Jurkat, Clone E6-1 (cell line): ENCODE data around the gene ADCK1. TPM values are rescaled to one million over a fixed set of nuclear protein-coding genes. Genes with fewer than 3 reads are reported as not detected.
"Not testable (repeated sequence)": the region's sequence is repeated elsewhere in the genome, so short reads cannot be mapped to it uniquely, and the experiment has no call there.

Experiments used
- DNase-seq: peaks from one replicate; pipeline ENCODE4 v3.0.0-alpha.2; 2011; ENCODE audit warnings: low read depth, low spot score
- H3K4me3 ChIP-seq: 2 replicates; pipeline ENCODE4 v1.5.1; 2011; ENCODE audit warnings: mild to moderate bottlenecking, low read length, control low read depth, moderate library complexity
- polyA plus RNA-seq: library from polyadenylated mRNA; unstranded; fragments of >200 nt; gene quantifications from one replicate; pipeline ENCODE4 v1.2.1, GENCODE V29; 2012; ENCODE audit warnings: missing spikeins; ENCODE audit not compliant: insufficient read length, insufficient read depth

Gene ADCK1, protein sequence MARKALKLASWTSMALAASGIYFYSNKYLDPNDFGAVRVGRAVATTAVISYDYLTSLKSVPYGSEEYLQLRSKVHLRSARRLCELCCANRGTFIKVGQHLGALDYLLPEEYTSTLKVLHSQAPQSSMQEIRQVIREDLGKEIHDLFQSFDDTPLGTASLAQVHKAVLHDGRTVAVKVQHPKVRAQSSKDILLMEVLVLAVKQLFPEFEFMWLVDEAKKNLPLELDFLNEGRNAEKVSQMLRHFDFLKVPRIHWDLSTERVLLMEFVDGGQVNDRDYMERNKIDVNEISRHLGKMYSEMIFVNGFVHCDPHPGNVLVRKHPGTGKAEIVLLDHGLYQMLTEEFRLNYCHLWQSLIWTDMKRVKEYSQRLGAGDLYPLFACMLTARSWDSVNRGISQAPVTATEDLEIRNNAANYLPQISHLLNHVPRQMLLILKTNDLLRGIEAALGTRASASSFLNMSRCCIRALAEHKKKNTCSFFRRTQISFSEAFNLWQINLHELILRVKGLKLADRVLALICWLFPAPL
- polyA plus RNA-seq = 5.9 TPM

GRCh38 chr14:77799863-77800730 is at the start of gene ADCK1:
Gene ADCK1 (plus strand): TSS chr14:77800109. CDS start chr14:77818979, 18,870 bp downstream.
- peak; percentile 77 for DNase-seq
- peak within 1 kb of the TSS; percentile 78 for H3K4me3 ChIP-seq

- H3K4me3 ChIP-seq = no peak overlapping the region
- DNase-seq = no peak
Observed at GRCh38 chr14:77752266-77752665, 47.6 kb upstream of the ADCK1 start.

DNA sequence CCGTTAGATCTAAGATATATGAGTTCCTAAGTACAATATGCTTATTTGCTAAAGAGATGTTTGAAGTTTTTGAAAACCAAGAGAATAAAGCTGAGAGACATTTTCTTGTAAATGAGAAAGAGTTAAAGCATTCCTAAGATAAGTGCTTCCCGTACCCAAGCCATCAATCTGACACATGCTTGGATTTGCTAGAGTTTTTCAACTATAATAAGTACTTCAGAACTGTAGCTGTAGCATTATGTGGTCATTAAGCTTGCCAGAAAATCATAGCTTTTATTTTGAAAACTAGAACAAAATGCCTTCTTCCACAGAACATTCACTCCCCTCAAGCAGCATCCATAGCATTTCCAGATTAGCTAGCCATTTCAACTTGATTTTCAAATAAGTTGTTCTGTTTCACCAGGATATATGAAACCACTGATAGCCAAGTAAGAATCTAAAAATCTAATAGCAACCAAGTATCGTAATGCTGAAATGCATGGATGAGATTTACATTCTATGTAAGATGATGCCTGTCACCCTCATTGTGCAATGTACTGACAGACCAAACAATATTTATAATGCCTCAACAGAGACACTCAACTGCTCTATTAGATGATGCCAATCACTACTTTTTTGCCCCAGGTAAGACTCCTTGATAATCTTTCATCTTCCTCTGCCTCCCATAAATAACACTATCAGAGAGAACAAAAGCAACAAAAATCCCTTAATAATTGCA is 47.0 kb upstream of the ADCK1 start:
- H3K4me3 ChIP-seq = no peak overlapping the region
- no peak for DNase-seq

- peak; percentile 94 for DNase-seq
- peak within 1 kb of the TSS; percentile 96 for H3K4me3 ChIP-seq
Observed at GRCh38 chr14:77760381-77761204, 39.3 kb upstream of the ADCK1 start, which contains the start of gene SNW1. Gene SNW1 (minus strand): TSS chr14:77761156. CDS start chr14:77761127, 29 bp downstream.

- DNase-seq = no peak
- peak overlapping the region; percentile 96 for H3K4me3 ChIP-seq
Observed at GRCh38 chr14:77761205-77761931, 38.5 kb upstream of the ADCK1 start.

GRCh38 chr14:77763316-77763715 is 36.6 kb upstream of the ADCK1 start:
- H3K4me3 ChIP-seq = no peak overlapping the region
- DNase-seq = no peak

GRCh38 chr14:77763978-77764377 is 35.9 kb upstream of the ADCK1 start:
- H3K4me3 ChIP-seq = no peak overlapping the region

GRCh38 chr14:77768442-77769069 is 31.4 kb upstream of the ADCK1 start:
- not testable (repeated sequence) for H3K4me3 ChIP-seq, DNase-seq

More at GRCh38 chr14:77763978-77764377, 35.9 kb upstream of the ADCK1 start:
- no peak for DNase-seq

GRCh38 chr14:77773966-77774365 is 25.9 kb upstream of the ADCK1 start:
- DNase-seq, H3K4me3 ChIP-seq: not testable (repeated sequence)

DNA sequence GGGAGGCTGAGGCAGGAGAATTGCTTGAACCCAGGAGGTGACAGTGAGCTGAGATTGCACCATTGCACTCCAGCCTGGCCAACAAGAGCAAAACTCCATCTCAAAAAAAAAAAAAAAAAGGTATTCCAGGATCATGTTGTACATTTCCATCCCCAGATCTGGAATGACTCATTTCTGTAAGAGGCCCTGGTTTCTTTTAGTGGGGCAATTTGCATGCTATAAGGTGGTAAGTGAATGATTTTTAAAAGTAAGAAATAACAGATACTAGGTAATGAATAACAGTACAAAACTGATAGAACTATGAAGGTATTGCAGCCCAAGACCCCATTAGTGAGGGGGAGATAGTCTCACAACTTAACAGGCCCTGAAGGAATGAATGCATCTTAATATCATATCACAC is 17.7 kb upstream of the ADCK1 start:
- H3K4me3 ChIP-seq = no peak overlapping the region
- no peak for DNase-seq

- no peak overlapping the region for H3K4me3 ChIP-seq
- DNase-seq = no peak
Observed at GRCh38 chr14:77786148-77786547, 13.8 kb upstream of the ADCK1 start.

DNA sequence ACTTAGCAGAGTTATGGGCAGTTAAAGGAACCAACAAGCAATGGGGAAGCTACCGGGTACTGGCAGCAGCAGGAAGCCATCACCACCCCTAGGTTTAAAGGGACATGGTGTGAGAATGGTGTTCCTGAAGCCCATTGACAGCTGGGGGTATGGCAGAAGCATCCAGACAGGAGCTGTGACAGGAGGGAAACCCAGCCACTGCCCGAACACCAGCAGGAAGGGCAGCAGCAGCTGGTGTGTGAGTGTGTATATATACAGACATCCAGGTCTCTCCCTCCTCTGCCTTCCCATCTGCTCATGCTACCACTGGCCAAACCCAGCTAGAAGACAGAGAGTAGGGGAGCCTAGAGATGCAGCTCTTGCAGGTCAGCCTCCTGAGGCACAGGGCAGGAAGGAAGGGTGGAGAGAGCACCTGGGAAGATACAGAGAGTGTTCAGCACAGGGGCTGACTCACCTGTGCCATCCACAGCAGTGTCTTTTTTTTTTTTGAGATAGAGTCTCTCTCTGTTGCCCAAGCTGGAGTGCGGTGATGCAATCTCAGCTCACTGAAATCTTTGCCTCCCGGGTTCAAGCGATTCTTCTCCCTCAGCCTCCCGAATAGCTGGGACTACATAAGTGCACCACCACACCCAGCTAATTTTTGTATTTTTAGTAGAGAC is 9.2 kb upstream of the ADCK1 start:
- no peak overlapping the region for H3K4me3 ChIP-seq
- no peak for DNase-seq

- no peak overlapping the region for H3K4me3 ChIP-seq
- no peak for DNase-seq
Observed at GRCh38 chr14:77791225-77791600, 8.7 kb upstream of the ADCK1 start.

- not testable (repeated sequence) for DNase-seq, H3K4me3 ChIP-seq
Observed at GRCh38 chr14:77793255-77793654, 6.7 kb upstream of the ADCK1 start.

DNA sequence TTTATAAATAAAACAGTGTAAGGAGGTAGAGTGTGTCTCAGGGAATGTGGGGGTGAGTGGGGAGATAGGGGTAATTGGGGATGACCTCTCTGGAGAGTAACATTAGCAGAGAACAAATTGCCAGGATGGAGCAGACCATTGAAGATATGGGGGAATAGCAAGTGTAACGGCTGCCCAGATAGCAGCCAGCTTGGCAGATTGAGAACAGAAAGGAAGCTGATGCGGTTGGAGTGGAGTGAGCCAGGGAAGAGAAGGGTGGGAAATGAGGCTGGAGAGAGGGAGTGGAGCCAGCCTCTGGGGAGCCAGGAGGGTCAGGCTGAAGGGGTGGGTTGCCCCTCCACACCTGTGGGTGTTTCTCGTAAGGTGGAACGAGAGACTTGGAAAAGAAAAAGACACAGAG is 5.6 kb upstream of the ADCK1 start:
- H3K4me3 ChIP-seq = no peak overlapping the region
- DNase-seq = no peak

GRCh38 chr14:77799456-77799855 is 453 bp upstream of the ADCK1 start:
- not testable (repeated sequence) for DNase-seq
- H3K4me3 ChIP-seq = peak overlapping the region; percentile 78

DNA sequence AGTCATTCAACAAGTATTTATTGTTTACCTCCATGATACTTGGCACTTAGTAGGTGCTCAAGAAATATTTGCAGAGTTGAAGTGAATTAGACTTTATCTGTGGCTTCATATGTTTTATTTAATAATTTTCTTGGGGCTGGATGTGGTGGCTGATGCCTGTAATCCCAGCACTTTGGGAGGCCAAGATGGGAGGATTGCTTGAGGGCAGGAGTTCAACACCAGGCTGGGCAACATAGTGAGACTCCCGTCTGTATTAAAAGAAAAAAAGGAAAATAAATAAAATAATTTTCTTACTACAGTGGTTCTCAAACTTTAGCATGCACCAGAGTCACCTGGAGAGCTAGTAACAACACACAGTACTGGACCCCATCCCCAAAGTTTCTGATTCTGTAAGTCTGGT is 905 bp downstream of the ADCK1 start:
- H3K4me3 ChIP-seq = peak overlapping the region; percentile 78
- no peak for DNase-seq
